Kidney tubule cell (primary cell): Measurements from ENCODE around the gene CASD1.

Experiments
- DNase-seq: peaks from one replicate; pipeline ENCODE4 v3.0.0-alpha.2; 2018; ENCODE audit warnings: low spot score

CASD1 gene

GRCh38 chr7:94513565-94513860, 3.9 kb downstream of the CASD1 start:
- no peak for DNase-seq

GRCh38 chr7:94514140-94514889, 4.7 kb downstream of the CASD1 start:
- DNase-seq, result no peak

GRCh38 chr7:94514917-94515316, 5.3 kb downstream of the CASD1 start:
- no peak for DNase-seq

GRCh38 chr7:94525923-94526322, 16.3 kb downstream of the CASD1 start:
- no peak for DNase-seq

- peak; percentile 52 for DNase-seq
Observed at GRCh38 chr7:94529516-94529915, 19.9 kb downstream of the CASD1 start.

GRCh38 chr7:94530109-94530508, 20.5 kb downstream of the CASD1 start:
- no peak for DNase-seq

- no peak for DNase-seq
Observed at GRCh38 chr7:94532676-94533075, 23.1 kb downstream of the CASD1 start.

- no peak for DNase-seq
Observed at GRCh38 chr7:94540428-94540827, 30.8 kb downstream of the CASD1 start.

GRCh38 chr7:94547126-94547525, 37.5 kb downstream of the CASD1 start:
- DNase-seq, result no peak

GRCh38 chr7:94556028-94556427, 46.4 kb downstream of the CASD1 start:
- no peak for DNase-seq

GRCh38 chr7:94557215-94557614, 47.6 kb downstream of the CASD1 start:
- no peak for DNase-seq

- no peak for DNase-seq
Observed at GRCh38 chr7:94559972-94560371, 50.4 kb downstream of the CASD1 start.

GRCh38 chr7:94561841-94562514, 52.4 kb downstream of the CASD1 start:
- peak; percentile 37 for DNase-seq

GRCh38 chr7:94562525-94562924, 52.9 kb downstream of the CASD1 start:
- no peak for DNase-seq

GRCh38 chr7:94565247-94565894, 55.8 kb downstream of the CASD1 start:
- DNase-seq, result no peak

- DNase-seq, result no peak
Observed at GRCh38 chr7:94567396-94567795, 57.8 kb downstream of the CASD1 start.

GRCh38 chr7:94571816-94572215, 62.2 kb downstream of the CASD1 start:
- DNase-seq, result no peak

GRCh38 chr7:94575646-94576045, 66.0 kb downstream of the CASD1 start:
- no peak for DNase-seq

- DNase-seq, result no peak
Observed at GRCh38 chr7:94576316-94576715, 66.7 kb downstream of the CASD1 start.

GRCh38 chr7:94577357-94577756, 67.7 kb downstream of the CASD1 start:
- peak; percentile 17 for DNase-seq

- DNase-seq, result peak; percentile 51
Observed at GRCh38 chr7:94578614-94579013, 69.0 kb downstream of the CASD1 start.

GRCh38 chr7:94579470-94579869, 69.9 kb downstream of the CASD1 start:
- DNase-seq, result no peak

GRCh38 chr7:94580601-94581000, 71.0 kb downstream of the CASD1 start:
- DNase-seq, result peak; percentile 67
